B cell (primary cell): ENCODE data around the gene RPH3AL.
"Not testable (repeated sequence)": the region's sequence is repeated elsewhere in the genome, so short reads cannot be mapped to it uniquely, and the experiment has no call there.

ENCODE experiments used
- EZH2 ChIP-seq: IDR thresholded peaks from 2 replicates; pipeline ENCODE4 v1.6.1; 2012; ENCODE audit warnings: borderline replicate concordance, low read depth, mild to moderate bottlenecking, moderate library complexity, low read length; ENCODE audit not compliant: insufficient read depth, poor library complexity, severe bottlenecking
- TF ChIP-seq, protein P1 (sequence below): fragments of 200-600 bp; IDR thresholded peaks from one replicate; pipeline ENCODE4 v1.8.0; 2022; ENCODE audit warnings: antibody characterized with exemption, mild to moderate bottlenecking

DNA sequence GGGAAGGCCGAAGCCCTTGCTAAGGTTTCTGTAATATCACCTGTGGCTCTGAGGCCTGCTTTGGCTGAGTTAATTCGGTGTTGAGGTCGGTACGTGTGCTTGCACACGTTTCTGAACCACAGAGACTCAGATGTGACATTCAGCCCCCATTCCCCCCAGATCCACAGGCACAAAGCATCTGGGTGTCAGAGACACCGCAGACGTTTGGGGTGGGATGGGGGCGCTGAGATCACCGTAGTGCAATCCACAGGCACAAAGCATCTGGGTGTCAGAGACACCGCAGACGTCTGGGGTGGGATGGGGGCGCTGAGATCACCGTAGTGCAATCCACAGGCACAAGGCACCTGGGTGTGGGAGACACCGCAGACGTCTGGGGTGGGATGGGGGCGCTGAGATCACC is 151.3 kb downstream of the RPH3AL start:
- TF ChIP-seq, protein P1, sequence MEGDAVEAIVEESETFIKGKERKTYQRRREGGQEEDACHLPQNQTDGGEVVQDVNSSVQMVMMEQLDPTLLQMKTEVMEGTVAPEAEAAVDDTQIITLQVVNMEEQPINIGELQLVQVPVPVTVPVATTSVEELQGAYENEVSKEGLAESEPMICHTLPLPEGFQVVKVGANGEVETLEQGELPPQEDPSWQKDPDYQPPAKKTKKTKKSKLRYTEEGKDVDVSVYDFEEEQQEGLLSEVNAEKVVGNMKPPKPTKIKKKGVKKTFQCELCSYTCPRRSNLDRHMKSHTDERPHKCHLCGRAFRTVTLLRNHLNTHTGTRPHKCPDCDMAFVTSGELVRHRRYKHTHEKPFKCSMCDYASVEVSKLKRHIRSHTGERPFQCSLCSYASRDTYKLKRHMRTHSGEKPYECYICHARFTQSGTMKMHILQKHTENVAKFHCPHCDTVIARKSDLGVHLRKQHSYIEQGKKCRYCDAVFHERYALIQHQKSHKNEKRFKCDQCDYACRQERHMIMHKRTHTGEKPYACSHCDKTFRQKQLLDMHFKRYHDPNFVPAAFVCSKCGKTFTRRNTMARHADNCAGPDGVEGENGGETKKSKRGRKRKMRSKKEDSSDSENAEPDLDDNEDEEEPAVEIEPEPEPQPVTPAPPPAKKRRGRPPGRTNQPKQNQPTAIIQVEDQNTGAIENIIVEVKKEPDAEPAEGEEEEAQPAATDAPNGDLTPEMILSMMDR = not testable (repeated sequence)
- TF ChIP-seq EZH2 = not testable (repeated sequence)
